Activated naive CD4-positive, alpha-beta T cell treated with anti-CD3 and anti-CD28 coated beads for 36 hours (primary cell): ENCODE data around the gene PRR5. TPM values are rescaled to one million over a fixed set of nuclear protein-coding genes. Genes with fewer than 3 reads are reported as not detected.

Experiments
- CTCF ChIA-PET: fragments of 350-600 bp; sonication (Branson Sonifier 250); formaldehyde crosslinking; loops from one replicate; lab custom pipeline; 2021; ENCODE audit warnings: antibody characterized with exemption; lab: Charles Lee
- DNase-seq: peaks from one replicate; pipeline ENCODE4 v3.0.0-alpha.2; 2020
- H3K27ac Mint-ChIP-seq: one replicate; pipeline ENCODE4 v1.8.0; 2021; ENCODE audit warnings: mild to moderate bottlenecking, mixed read lengths
- H3K27me3 Mint-ChIP-seq: one replicate; pipeline ENCODE4 v1.8.0; 2021; ENCODE audit warnings: low read depth, mixed read lengths
- H3K36me3 Mint-ChIP-seq: one replicate; pipeline ENCODE4 v1.8.0; 2021; ENCODE audit warnings: low read depth, mixed read lengths
- H3K4me1 Mint-ChIP-seq: one replicate; pipeline ENCODE4 v1.8.0; 2021; ENCODE audit warnings: low read depth, mixed read lengths
- H3K4me3 Mint-ChIP-seq: one replicate; pipeline ENCODE4 v1.8.0; 2021; ENCODE audit warnings: mild to moderate bottlenecking, moderate library complexity, mixed read lengths
- H3K9me3 Mint-ChIP-seq: one replicate; pipeline ENCODE4 v1.8.0; 2021; ENCODE audit warnings: mixed read lengths
- intact Hi-C: fragments of 100-400 bp; cut with micrococcal nuclease; formaldehyde crosslinking; loops from one replicate; pipeline ENCODE4 v1.15.1; 2023
- total RNA-seq, 2 experiments: library from RNA; stranded (reverse); gene quantifications; one replicate each; pipeline ENCODE4 v1.2.3, GENCODE V29; 2021

The PRR5 gene
- total RNA-seq, 2 experiments from 2014 or later: 7.9 to 10.2 TPM

DNA sequence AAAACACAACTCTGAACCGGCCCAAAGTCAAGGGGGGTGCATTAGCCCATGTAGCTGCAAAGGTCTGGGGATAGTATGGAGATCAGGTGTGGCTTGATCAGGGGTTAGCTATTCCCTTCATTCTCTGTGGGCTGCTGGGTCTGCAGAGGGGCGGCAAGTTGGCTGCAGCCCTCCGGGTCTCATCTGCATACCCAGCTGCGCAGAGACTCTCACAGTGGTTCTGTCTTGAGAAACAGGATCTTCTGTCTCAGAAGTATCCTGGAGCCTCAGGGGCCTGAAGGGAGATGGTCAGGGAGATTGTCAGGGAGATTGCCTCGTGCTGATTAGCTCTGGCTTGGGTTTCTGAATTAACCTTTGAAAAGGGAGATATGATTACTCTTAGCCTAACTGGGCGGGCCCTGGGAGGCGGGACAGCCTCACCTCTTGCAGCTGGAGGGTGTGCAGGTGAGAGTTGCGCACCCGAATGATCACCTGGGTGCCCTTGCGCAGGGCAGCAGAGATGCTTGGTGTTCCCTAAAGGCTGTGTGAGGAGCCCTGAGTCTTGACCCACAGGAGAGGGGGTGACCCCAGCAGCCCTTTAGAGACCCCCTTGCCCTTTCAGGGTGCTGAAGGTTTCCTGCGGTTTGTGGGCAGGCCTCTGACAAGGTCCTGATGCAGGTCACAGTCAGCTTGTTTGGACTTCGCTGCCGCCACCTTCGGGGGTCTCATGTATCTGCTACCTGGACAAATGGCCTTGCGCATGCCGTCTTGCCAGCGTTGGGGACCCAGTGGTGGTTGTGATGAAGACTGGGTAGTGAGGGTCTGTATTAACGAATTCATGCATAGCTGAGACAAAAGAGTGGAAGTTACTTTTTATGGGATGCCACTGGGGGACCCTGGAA is 57.7 kb downstream of the PRR5 start:
- H3K36me3 Mint-ChIP-seq: no peaks in the 10 kb centered on the region
- no peak overlapping the region for H3K4me3 Mint-ChIP-seq
- intact Hi-C loops: no loop called here
- H3K27ac Mint-ChIP-seq: no peak overlapping the region
- DNase-seq: no peak
- peaks cover 29% of the 10 kb centered on the region for H3K27me3 Mint-ChIP-seq
- peaks cover 9% of the 10 kb centered on the region for H3K9me3 Mint-ChIP-seq
- CTCF ChIA-PET: no interaction called here
- no peaks in the 10 kb centered on the region for H3K4me1 Mint-ChIP-seq

DNA sequence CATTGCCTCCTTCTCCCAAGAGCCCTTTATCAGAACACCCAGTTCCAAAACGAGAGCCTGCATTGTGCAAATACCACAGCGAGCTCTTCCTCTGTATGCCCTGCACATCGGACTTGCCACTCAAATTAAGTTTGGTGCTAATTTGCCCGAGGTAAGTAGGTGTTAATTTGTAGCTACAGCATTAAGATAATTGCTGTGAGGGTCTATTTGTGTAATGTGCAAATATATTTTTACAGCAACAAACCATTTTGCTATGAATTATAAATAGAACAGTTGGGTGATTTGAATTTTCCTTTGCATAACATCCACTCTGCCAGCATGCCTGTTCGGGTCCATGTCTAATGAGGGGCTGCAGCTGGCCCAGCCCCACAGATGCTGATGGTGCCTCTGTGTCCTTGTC is 58.5 kb downstream of the PRR5 start:
- intact Hi-C loops: no loop called here
- CTCF ChIA-PET: no interaction called here
- no peaks in the 10 kb centered on the region for H3K36me3 Mint-ChIP-seq

DNA sequence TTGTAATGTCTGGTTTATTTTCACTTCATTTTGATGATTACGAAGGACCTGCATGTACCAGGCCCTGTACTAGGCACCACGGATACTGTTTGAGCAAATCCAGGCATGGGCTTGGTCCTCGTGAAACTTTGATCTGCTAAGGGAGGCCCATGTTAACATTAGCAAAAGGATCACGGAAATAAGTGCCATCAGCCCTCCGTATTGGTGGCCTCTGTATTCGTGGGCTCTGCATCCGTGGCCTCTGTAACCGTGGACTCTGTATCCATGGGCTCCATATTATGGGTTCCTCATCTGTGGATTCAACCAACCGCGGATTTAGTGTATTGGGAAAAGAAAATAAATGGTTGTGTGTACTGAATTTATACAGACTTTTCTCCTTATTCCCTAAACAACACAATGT is 59.0 kb downstream of the PRR5 start:
- H3K27ac Mint-ChIP-seq: no peak overlapping the region
- H3K27me3 Mint-ChIP-seq: peaks cover 16% of the 10 kb centered on the region

More for the DNA sequence above, 58.5 kb downstream of the PRR5 start:
- H3K4me1 Mint-ChIP-seq: no peaks in the 10 kb centered on the region
- peaks cover 9% of the 10 kb centered on the region for H3K9me3 Mint-ChIP-seq
- no peak overlapping the region for H3K27ac Mint-ChIP-seq
- H3K4me3 Mint-ChIP-seq: no peak overlapping the region
- DNase-seq: no peak
- H3K27me3 Mint-ChIP-seq: peaks cover 22% of the 10 kb centered on the region

GRCh38 chr22:44764373-44764772 is 62.4 kb downstream of the PRR5 start:
- no peaks in the 10 kb centered on the region for H3K36me3 Mint-ChIP-seq
- no peak overlapping the region for H3K4me3 Mint-ChIP-seq
- CTCF ChIA-PET: no interaction called here
- no peak overlapping the region for H3K27ac Mint-ChIP-seq
- no peak for DNase-seq
- no peaks in the 10 kb centered on the region for H3K4me1 Mint-ChIP-seq
- H3K27me3 Mint-ChIP-seq: peaks cover 9% of the 10 kb centered on the region
- H3K9me3 Mint-ChIP-seq: peaks cover 9% of the 10 kb centered on the region
- intact Hi-C loops: no loop called here

More for the DNA sequence above, 59.0 kb downstream of the PRR5 start:
- Mint-ChIP-seq H3K36me3 (no peaks in the 10 kb centered on the region), H3K4me1 (no peaks in the 10 kb centered on the region), H3K9me3 (peaks cover 9% of the 10 kb centered on the region), H3K4me3 (no peak overlapping the region)
- CTCF ChIA-PET: no interaction called here
- no peak for DNase-seq
- intact Hi-C loops: no loop called here

- CTCF ChIA-PET: interaction anchor here (0.6 kb wide), 1 partner anchor 1720 kb away, joined by 3 read pairs; no protein-coding TSS in a partner anchor
- no peaks in the 10 kb centered on the region for H3K4me1 Mint-ChIP-seq
- H3K9me3 Mint-ChIP-seq: peaks cover 9% of the 10 kb centered on the region
- H3K27me3 Mint-ChIP-seq: peaks cover 9% of the 10 kb centered on the region
- intact Hi-C loops: no loop called here
- no peaks in the 10 kb centered on the region for H3K36me3 Mint-ChIP-seq
- no peak overlapping the region for H3K27ac Mint-ChIP-seq
- no peak overlapping the region for H3K4me3 Mint-ChIP-seq
- no peak for DNase-seq
Observed at GRCh38 chr22:44764974-44765373, 63.0 kb downstream of the PRR5 start.

DNA sequence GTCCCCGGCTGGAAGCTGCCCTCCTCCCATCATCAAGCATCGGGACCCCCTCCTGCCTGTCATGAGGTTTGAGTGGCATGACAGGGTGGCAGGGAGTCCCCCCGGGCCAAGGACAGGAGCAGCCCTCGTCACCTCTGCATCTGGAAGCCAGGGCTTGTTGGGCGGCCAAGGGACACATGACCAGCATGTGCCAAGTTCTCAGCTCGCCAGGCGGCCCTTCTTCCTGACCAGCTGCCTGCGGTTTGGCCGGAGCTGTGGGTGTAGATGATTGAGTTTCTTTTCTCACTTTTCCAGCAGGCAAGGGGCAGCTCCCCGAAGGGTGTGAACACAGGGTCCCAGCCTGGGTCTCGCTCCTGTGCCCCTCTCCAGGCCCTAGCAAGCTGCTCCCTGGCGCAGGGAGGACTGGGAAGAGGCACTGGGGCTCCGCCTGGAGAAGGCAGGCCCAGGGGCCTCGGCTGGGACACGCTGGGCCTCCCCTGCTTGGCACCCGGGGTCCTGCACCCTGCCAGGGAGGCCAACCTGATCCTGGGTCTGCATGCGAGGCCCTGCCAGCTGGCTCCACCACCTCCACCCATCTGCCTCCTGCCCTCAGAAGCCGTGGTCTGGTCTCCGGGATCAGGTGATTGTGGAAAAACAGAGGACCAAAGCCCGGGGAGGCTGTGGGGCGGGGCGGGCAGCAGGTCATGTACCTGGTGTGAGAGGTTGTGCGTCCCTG is 63.7 kb downstream of the PRR5 start:
- no peaks in the 10 kb centered on the region for H3K36me3 Mint-ChIP-seq

GRCh38 chr22:44773082-44773481 is 71.1 kb downstream of the PRR5 start:
- CTCF ChIA-PET: no interaction called here
- H3K27me3 Mint-ChIP-seq: no peaks in the 10 kb centered on the region
- no peaks in the 10 kb centered on the region for H3K4me1 Mint-ChIP-seq
- H3K36me3 Mint-ChIP-seq: no peaks in the 10 kb centered on the region
- H3K4me3 Mint-ChIP-seq: no peak overlapping the region
- peaks cover 11% of the 10 kb centered on the region for H3K9me3 Mint-ChIP-seq
- intact Hi-C loops: no loop called here
- no peak for DNase-seq
- no peak overlapping the region for H3K27ac Mint-ChIP-seq

More for the DNA sequence above, 63.7 kb downstream of the PRR5 start:
- no peaks in the 10 kb centered on the region for H3K4me1 Mint-ChIP-seq
- no peak for DNase-seq
- no peak overlapping the region for H3K4me3 Mint-ChIP-seq
- CTCF ChIA-PET: interaction anchor here (0.6 kb wide), 1 partner anchor 1721 kb away, joined by 3 read pairs; no protein-coding TSS in a partner anchor
- peaks cover 9% of the 10 kb centered on the region for H3K27me3 Mint-ChIP-seq
- intact Hi-C loops: no loop called here
- H3K9me3 Mint-ChIP-seq: peaks cover 9% of the 10 kb centered on the region
- no peak overlapping the region for H3K27ac Mint-ChIP-seq

DNA sequence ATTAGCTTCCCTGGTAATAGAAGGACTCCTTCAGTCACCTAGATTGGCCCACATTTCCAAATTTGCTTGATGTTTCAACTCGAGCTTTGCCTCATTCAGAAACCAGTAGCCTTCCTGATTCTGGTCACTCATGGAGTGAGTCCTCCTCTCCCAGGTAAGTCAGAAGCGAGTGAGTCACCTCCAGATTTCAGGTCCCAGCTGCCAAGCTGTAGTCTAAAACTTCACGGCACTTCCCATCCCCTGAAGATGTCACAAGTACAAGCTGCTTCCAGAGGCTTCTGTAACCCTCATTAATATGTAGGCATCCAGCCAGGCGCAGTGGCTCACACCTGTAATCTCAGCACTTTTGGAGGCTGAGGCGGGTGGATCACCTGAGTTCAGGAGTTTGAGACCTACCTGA is 73.9 kb downstream of the PRR5 start:
- intact Hi-C loops: no loop called here
- no peaks in the 10 kb centered on the region for H3K36me3 Mint-ChIP-seq
- peaks cover 11% of the 10 kb centered on the region for H3K9me3 Mint-ChIP-seq
- no peak overlapping the region for H3K4me3 Mint-ChIP-seq
- CTCF ChIA-PET: no interaction called here
- H3K27ac Mint-ChIP-seq: no peak overlapping the region
- H3K27me3 Mint-ChIP-seq: peaks cover 5% of the 10 kb centered on the region
- no peaks in the 10 kb centered on the region for H3K4me1 Mint-ChIP-seq
- DNase-seq: no peak

DNA sequence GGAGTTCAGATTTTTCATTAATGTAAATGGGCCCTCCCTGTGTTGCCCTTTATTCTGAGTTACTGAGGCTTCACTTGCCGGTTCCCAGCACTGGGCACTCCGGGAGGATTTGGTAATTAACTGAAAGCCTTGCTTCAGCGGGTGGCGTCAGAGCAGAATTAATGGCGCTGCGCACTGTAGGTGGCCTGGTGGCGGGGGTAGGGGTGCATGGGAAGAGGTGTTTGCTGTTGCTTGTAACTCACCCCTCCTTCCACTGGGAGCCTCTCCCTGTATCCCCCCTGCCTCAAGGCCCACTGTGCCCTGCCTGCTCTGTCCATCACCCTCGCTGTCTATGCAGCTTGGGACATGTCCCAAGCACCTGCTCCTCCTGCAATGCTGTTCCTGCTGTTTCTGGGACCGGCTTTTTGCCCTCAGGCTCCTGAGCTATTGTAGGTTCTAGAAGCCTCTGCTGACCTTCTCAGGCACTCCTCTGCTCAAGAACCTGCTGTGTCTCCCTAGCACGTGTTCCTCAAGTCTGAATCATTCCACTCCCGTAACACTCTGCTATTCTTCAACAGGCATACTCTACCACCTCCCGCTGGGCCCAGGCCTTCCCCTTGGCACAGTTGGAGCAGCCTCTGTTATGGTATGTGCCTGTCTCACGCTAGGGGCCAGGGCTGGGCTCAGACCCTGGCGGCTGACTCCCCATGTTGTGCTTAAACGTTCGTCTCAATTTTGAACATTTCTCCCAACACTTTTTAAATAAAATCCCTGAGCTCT is 74.8 kb downstream of the PRR5 start:
- no peak for DNase-seq
- H3K4me1 Mint-ChIP-seq: no peaks in the 10 kb centered on the region
- peaks cover 11% of the 10 kb centered on the region for H3K9me3 Mint-ChIP-seq
- H3K36me3 Mint-ChIP-seq: no peaks in the 10 kb centered on the region
- H3K27me3 Mint-ChIP-seq: peaks cover 5% of the 10 kb centered on the region
- H3K27ac Mint-ChIP-seq: no peak overlapping the region
- intact Hi-C loops: no loop called here
- CTCF ChIA-PET: no interaction called here
- no peak overlapping the region for H3K4me3 Mint-ChIP-seq

DNA sequence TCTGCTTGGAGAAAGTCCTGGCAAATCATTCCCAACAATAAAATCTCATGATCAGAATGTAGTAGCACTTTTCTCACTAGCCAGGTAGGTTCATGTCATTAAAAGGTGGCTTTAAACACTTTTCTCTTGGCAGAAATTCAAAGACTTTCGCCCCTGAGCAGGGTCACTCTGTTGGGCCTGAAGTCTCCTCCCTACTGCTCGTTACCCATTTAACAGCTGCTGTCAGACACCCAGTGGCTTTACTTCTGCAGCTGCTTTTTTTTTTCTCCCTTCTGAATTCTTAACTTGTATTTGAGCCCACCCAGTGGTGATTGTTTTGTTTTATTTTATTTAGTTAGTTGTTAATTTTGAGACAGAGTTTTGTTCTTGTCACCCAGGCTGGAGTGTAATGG is 75.4 kb downstream of the PRR5 start:
- Mint-ChIP-seq H3K4me3 (no peak overlapping the region), H3K9me3 (peaks cover 11% of the 10 kb centered on the region), H3K27ac (no peak overlapping the region), H3K27me3 (peaks cover 5% of the 10 kb centered on the region), H3K4me1 (no peaks in the 10 kb centered on the region), H3K36me3 (no peaks in the 10 kb centered on the region)
- intact Hi-C loops: no loop called here
- DNase-seq: no peak
- CTCF ChIA-PET: no interaction called here

DNA sequence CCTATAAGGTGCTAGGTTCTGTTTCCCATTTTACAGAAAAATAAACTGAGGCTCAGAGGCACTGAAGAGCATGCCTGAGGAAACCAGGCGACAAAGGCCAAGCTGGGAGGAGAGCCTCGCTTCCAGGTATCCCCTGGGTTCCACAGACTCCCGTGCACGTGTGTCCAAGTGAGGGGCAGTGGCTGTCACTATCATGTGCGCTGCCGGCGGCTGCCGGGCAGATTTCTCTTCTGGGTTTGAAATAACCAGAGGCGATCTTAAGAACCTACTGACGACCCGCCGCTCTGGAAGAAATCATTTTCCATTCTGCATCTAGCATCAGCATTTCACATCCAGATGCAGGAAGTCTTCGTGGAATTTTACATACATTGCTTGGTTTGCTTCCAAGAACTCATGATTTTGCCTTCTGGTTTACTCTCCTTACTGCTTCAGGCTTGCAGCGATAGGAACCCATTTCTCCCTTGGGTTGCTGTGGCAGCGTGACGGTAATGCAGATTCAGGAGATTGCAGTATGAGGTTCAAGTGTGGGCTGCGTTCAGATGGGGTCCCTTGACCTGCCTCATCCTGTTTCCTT is 79.0 kb downstream of the PRR5 start:
- DNase-seq: no peak
- CTCF ChIA-PET: no interaction called here
- intact Hi-C loops: no loop called here
- Mint-ChIP-seq H3K36me3 (no peaks in the 10 kb centered on the region), H3K27ac (no peak overlapping the region), H3K4me3 (no peak overlapping the region), H3K4me1 (no peaks in the 10 kb centered on the region), H3K9me3 (no peaks in the 10 kb centered on the region), H3K27me3 (peaks cover 7% of the 10 kb centered on the region)

GRCh38 chr22:44782363-44782963 is 80.5 kb downstream of the PRR5 start:
- no peak for DNase-seq
- no peak overlapping the region for H3K27ac Mint-ChIP-seq
- no peaks in the 10 kb centered on the region for H3K9me3 Mint-ChIP-seq
- no peaks in the 10 kb centered on the region for H3K4me1 Mint-ChIP-seq
- H3K27me3 Mint-ChIP-seq: peaks cover 7% of the 10 kb centered on the region
- intact Hi-C loops: no loop called here
- no peaks in the 10 kb centered on the region for H3K36me3 Mint-ChIP-seq
- no peak overlapping the region for H3K4me3 Mint-ChIP-seq
- CTCF ChIA-PET: no interaction called here
